Measurements from ENCODE around the gene LHX3.

Gene LHX3

DNA sequence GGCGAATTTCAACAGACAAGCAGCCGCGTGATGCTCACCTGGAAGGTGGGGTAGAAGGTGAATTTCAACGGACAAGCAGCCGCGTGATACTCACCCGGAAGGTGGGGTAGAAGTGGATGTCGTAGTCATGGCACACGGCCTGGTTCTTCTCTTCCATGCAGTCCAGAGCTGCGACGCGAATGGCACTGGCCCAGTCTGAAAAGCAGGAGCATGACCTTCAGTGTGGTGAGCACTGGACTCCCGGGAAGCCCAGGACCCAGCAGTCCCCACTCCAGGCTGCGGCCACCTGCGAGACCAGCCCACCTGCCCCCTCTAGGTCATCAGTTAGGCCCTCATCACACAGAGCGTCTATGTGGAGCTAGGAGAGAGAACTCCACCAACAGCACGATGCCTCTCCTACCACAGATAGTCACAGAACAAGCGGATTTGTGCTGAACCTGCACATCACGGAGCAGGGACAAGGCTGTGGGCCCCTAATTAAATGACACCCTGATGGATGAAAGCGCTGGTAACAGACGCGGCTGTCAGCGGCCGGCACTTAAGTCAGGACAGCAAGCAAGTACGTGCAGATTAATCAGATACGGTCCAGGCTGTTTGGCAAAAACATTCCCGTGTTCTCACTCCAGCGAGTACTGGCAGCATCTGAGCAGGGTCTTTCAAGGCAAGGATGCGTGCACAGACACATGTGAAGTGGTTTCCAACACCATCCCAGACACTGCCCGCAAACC, 21.9 kb upstream of the LHX3 start:
- DNase-seq (ENCODE audit: low spot score), result no peak

DNA sequence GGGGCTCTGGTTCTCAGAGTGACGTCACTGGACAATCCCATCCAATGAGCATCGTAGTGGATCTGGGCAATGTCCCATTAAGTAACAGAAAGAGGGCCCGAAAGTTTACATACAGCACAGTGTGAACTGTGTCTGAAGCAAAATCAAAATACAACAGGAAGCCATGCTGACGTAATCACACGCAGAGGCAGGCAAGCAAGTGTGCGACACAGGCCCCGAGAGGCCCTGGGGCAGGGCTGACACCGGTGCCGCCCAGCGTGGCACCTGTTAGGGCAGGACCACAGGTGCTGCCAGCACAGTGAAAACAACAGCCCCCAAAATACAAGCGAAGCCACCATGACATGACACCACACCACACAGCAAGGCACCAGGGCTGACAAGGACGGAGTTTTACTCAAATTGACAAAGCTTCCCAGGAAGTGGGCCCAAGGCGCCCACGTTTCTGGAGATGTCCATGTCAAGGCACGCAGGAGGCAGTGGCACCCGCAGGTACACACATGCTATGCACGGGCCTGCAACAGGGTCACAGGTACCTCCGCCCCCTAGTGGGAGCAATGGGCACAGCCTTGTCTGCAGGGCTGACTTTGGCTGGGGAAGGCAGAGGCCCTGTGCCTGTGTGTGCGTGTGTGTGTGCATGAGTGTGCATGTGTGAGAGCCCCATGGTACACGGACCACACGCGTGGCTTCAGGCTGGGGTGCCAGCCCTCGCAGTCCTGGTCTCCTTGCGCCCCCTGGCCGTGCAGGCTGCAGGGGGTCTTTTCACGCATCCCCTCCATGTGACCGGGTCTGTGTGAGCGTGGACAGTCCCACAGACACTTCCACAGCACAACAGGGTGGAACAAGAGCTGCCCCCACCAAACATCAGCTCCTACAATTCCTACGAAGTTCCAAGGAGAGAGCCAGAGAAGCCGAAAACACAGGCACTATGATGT, 21.1 kb upstream of the LHX3 start:
- no peak for DNase-seq (ENCODE audit: low spot score)

DNA sequence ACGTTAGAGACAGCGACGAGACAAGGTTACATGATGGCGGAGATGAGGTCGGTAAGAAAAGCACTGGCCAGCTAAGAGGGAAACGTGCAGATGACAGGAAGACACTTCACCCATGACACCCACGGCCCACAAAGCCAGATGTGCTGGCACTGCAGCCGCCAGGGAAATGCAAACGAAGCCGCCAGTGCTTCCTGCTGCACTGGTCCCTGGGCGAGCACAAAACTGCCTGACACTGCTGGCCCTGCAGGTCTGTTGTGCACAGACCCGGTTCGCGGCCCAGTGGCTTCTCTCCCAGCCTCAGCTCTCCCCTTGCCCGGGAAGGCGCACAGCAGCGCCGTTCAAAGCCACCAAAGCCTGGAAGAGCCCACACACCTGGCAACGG, 20.4 kb upstream of the LHX3 start:
- no peak for DNase-seq (ENCODE audit: low spot score)

DNA sequence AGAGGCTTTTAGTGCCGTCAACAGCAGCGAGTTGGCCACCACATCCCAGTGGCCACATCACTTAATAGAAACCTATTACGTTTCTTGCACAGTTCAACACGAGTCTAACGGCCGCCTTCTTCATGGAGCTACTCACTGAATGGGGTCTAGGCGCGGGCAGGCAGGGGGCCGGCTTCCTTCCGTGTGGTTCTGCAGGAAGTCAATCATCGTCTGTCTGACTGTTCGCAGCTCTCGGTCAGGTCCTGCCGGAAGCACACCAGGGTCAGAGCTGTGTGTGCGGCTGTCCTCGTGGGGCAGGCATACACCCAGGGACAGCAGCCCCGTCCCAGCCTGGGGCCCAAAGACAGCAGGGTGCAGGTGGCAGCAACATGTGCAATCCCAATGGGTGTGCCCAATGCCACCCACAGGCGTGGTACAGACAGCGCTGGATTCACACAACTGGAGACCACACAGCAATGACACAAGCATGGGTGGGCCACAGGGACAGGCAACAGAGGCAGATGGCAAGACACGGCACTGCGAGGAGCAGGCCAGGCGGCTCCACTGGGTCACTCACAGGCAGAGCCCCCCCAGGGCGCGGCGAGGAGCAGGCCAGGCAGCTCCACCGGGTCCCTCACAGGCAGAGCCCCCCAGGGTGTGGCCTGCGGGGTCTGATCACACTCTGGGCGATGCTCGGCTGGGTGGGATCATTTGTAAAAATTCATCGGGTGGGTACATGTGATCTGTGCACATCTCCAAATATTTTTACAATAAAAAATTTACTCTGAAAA, 19.1 kb upstream of the LHX3 start:
- no peak for DNase-seq (ENCODE audit: low spot score)

DNA sequence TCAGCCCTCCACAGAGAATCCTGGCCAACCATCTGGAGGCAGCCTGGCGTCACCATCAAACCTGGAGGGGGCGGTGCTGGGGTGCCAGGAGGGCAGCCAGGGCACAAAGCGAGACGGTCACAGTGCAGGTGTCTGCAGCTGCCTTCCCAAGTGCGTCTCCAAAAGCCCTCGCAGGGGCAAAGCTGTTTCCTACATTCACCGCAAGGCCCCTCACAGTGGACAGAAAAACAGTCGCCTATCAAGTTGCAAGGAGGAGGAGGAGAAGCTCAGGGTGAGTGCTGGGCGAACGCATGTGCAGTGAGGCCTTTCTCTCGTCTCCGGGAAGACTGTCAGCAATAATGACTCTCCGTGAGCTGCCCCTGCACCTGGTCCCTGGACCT, 18.0 kb upstream of the LHX3 start:
- no peak for DNase-seq (ENCODE audit: low spot score)

DNA sequence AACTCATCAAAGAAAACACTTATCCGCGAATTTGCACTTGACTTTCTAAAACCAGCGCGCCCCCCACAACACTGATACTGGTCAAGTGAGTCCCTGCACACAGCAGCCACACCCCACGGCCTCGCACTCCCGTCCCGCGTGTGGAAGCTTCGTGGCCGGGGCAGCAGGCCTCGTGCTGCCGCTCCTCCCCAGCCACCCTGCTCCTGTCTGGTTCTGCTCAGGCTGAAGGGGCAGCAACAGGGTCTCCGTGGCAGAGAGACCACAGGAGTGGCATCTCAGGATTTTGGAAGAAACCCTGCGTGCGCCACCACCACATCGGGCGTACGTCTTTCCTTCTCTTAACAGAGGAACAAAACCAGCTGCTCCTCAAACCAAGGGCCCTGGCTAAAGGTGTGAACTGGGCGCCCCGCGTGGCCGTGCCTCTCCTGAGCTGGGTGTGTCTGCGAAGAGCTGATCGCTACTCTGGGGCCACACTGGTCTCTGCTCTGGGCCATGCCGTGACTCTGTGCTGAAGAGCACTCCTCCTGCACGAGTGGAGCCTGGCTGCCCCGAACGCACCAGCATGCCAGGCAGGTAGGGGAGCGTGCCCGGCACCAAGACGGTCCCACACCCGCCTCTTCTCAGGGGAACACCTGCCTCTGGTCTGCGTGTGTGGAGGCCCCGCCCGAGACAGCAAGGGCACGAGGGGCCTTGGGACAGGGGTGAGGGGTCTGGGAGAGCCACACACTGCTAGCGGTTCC, 17.4 kb upstream of the LHX3 start:
- no peak for DNase-seq (ENCODE audit: low spot score)

DNA sequence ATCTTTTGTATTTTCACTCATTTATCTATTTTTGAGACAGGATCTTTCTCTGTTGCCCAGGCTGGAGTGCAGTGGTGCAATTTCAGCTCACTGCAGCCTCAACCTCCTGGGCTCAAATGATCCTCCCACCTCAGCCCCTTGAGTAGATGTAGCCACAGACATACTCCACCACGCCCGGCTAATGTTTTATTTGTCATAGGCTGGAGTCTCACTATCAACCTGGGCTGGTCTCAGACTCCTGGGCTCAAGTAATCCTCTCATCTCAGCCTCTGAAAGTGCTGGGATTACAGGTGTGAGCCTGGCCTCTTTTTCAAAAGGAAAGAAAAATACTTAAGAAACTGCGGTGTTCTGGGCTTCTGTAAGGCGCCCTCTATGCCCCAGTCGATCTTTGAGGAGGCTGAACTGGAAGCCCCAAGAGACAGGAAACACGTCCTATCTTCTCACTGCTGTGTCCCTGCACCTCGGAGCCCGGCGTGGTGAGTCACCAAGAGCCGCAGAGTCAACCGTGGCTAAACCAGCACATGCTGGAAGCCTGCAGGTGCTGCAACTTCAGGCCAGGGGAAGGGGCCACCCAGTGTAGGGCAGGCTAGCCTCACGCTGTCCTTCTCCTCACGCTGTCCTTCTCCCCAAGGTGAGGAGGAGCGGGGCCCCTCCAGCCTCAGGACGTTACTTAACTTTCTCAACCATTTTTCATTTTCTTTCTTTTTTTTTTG, 15.2 kb upstream of the LHX3 start:
- no peak for DNase-seq (ENCODE audit: low spot score)

DNA sequence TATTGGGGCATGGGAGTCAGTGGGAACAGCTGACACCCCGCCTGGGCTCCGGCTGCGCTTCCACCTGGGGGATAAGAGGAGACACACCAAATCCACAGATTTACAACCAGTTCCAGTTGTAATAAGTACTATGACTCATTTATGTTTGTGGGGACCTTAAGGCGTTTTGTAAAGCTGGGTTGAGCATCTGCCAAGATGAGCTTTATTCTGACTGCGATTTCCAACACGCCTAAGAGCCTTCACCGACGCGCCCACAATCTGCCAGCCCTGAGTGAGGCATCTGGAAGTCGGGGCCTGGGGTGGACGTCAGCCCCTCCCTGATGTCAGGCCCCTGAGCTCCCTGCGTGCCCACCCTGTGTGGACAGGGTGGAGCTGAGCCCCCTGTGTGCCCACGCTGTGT, 14.3 kb upstream of the LHX3 start:
- no peak for DNase-seq (ENCODE audit: low spot score)

DNA sequence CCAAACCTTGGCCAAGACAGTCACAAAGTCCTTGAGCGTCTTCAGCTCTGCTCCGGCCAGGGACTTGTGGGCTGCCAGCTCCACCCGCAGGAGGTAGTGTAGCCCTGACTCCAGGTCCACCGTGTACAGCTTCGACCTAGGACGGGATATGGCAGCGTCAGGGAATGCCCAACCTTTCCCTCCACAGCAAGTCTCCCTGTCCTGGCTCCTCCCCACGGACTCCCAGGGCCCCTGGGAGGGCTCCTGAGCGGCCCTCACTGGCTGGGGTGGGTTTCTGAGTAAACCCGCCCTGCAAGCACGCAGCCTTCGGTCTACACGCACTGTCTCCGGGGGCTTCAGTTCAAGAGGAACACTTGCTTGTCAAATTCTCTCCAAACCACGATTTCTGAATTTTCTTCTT, 13.7 kb upstream of the LHX3 start:
- DNase-seq (ENCODE audit: low spot score), result no peak

DNA sequence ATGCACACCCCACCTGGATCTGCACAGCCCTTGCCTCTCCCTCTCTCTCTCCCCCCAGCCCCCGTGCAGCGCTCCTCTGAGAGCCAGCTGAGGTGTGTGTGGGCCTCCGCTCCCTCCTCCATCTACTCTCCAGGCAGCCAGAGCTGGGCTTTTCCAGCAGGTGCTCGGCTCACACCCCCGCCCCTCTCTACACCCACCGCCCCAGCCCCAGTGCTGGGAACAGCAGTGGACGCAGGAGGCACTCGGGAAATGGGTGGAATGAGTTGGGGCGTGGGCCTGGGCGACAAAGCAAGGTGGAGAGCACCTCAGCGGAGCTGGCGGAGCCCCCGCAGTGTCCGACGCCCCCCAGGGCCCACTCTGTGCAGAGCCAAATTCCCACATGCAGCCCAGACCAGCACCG, 13.3 kb upstream of the LHX3 start:
- DNase-seq (ENCODE audit: low spot score), result no peak

DNA sequence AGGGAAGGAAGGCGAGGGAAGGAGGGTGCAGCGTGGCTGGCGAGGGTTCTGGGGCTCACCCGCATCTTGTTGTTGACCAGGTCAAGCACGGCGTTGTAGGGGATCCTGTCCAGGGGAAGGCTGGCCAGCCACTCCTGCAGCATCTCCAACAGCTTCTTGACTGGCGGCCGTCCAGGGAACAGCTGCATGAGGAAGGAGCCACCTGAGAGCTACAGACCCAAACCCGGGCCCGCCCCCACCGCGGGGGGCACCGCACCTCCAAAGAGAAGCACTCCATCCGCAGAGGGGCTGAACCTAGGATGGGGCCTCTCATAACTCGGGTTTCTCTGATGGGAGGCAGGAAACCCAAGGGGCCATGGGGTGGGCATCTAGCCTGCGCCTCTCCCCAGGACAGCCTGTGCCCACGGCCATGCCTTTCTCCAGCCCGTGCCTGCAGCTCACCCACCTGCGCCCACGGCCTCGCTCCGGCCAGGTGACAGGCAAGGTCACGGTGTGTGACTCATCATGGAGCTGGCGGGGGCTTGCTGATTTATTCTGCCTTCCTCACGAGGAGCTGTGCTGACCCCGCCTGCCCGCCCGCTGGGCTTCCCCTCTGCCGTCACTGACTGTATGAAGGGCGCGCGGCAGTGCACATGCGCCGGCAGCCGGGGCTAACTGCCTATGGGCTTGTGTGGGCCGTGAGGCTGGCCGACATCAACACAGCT, 11.8 kb upstream of the LHX3 start:
- DNase-seq (ENCODE audit: low spot score), result no peak

DNA sequence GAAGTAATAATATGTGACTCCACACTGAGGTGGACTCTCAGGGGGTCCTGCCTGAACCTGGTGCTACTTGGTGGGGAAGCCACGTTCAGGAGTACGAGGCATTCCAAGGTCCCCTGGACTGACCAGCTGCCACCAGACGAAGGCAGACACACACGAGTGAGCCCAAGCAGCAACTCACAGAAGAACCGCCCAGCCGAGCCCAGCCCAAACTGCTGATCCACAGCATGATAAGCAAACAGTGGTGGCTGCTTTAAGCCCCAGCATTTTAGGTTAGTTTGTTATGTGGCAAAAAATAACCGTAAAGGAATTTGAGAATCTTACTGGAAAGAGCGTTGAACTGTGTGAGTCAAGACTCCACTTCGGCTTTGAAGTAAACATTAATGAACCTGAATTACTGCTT, 8.8 kb upstream of the LHX3 start:
- no peak for DNase-seq (ENCODE audit: low spot score)

DNA sequence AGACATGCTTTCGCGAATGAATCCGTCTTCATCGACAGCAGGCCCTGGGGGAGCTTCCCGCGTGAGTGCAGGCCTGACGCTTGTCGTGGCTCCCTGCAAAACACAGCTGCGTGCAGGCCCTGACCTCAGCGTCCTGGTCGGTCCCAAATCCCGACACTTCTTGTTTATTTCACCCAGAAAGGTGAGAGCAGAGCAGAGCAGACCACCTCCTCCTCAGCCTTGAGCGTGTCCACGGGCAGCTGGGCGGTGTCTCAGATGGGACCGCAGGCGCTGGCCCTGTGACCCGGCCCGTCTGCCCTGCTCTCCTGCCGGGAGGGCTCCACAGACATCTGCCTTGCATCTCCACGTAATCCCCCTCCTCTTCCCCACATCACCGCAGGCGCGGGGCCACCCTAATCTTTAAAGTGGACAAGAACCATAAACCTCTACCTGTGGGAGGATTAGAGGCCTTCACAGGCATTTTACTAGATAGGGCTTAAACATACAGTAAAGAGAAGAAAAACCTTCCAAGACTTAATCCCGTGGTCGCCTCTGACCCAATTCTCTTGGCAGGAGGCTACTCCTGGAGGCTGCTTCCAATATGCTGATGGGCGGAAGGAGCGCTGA, 7.5 kb upstream of the LHX3 start:
- no peak for DNase-seq (ENCODE audit: low spot score)

DNA sequence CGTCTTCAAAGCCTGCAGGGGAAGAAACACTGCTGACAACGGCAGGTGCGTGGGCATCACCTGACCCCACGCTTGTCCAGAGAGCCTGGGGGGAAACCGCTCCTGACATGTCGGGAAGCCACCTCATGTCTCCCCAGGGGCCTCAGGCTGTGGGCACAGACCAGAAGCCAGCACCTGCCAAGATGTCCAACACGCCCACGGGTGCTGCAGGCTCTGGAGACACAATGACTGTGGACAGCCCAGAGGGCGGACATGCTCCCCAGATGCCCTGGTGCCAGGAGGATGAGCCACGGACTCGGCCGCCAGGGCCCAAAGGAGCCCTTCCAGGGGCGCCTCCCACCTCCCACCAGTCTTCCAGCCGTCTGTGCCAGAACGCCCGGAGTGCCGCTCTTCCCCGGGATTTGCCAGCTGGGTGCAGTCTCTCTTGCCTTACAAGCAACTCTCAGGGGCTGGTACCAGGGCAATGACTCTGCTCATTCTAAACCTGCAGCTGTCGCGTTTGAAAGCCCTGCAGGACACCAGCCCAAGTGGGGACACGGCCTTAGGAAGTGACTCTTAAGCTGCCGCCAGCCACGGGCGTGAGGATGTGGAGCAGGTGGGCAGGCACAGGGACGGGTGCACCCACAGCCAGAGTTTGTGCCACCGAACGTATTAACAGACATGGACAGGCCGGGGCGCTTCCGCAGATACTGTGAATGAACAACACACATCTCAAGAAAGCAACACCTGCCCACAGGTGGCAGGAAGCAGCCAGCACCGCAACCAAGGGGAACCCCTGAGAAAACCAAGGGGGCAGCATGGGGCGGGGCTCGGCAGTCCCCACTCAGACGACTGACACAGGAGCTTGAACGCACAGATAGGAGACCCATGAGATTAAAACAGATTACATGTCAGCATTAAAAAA, 6.8 kb upstream of the LHX3 start:
- no peak for DNase-seq (ENCODE audit: low spot score)

DNA sequence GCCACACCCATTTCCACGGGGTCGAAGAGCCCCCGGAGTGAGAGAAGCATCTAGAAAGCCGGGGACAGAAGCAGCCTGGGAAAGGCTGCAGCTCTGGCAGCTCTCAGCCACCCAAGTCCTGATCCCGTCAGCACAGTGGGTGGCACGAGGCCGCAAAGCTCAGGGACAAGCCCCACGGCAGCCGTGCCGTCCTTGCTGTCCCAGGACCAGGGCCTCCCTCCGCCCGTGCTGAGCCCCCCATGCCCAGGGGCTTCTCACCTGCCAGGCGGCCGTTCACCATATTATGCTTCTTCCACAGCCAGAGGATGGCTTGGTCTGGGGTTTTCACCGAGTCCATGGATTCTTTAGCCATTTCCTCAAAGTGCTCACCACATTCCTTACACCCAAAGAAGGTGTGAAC, 6.1 kb upstream of the LHX3 start:
- no peak for DNase-seq (ENCODE audit: low spot score)

DNA sequence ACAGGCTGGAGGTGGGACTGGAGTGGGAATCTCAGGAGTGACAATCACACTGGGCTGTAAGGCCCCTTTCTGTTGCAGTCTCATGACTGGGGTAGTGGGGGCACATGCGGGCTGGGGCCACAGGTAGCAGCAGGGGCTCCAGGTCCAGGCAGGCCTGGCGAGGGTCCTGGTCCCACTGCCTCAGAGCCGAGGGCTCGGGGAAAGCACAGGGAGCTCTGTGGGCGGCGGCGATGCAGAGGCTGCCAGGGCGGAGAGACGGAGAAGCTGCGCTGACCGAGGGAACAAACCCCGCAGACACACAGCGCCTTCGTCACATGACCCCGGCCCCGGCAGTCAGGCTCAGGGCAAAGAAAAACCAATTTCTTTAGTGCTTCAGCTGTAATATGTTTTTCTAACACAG, 5.3 kb upstream of the LHX3 start:
- DNase-seq (ENCODE audit: low spot score), result no peak

DNA sequence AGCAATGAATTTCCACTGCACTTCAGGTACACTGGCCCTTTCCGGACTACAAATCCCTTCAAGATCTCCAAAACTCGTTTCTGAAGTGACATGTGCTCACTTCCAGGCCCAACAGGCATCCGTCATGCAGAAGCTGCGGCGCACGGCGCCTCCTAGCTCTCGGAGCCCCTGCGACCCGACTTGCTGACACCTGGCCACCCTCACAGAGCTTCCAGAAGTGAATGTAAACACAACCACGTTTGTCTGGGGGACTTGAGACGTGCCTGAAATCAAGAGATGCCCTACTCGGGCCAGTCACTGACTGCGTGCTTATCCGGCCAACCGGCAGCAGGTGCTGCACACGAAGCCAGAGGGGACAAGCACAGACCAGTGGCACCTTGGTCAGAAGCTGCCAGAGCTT, 4.9 kb upstream of the LHX3 start:
- DNase-seq (ENCODE audit: low spot score), result no peak

DNA sequence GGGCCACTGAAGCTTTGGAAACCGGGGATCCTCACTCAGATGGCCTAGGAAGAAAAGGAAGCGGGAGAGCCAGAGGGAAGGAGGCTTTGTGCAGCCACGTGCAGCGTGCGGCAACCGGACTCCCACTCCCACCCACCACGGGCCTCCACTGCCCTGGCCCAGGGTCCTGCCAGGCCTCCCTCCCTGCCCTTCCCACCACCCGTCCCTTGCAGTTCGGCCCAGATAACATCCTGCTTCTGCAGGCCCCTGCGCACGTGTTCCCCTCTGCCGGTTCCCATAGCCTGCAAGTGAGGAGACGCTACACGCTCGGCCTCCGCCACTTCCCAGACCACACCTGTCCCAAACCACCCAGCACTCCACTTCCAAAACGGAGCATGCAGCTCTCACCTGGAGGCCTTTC, 4.3 kb upstream of the LHX3 start:
- DNase-seq (ENCODE audit: low spot score), result no peak

DNA sequence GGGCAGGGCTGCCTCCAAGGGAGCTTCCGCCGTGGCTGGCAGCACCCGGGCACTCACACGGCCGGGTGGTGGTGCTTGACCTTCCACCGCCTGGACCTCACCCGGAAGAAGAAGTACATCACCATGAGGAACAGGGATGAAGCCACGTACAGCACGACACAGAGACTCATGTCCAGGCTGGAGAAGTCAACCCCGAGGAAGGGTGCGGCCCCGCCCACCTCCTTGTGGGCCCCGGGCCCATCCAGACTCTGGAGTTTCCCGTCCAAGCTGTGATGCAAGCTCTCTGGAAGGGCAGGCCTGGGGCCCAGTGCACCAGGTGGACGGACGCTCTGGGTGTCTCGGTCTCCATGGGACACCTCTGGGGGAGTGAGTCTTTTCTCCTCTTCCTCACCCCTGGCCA, 3.7 kb upstream of the LHX3 start:
- no peak for DNase-seq (ENCODE audit: low spot score)
